Epithelial cell of proximal tubule (primary cell): ENCODE data around the gene RIMBP2. TPM values are rescaled to one million over a fixed set of nuclear protein-coding genes. Genes with fewer than 3 reads are reported as not detected.

Experiments used
- DNase-seq: peaks from one replicate; pipeline ENCODE4 v3.0.0-alpha.2; 2011; ENCODE audit warnings: low read depth
- H3K4me3 ChIP-seq: 2 replicates; pipeline ENCODE4 v1.5.1; 2011; ENCODE audit warnings: low read depth, mild to moderate bottlenecking, low read length
- CTCF ChIP-seq: conservative IDR thresholded peaks from 2 replicates; pipeline ENCODE4 v1.5.1; 2012; ENCODE audit warnings: low read depth, mild to moderate bottlenecking, low read length
- total RNA-seq: library from RNA; depleted of rRNA; stranded (reverse); fragments of >200 nt; gene quantifications from 2 replicates; pipeline ENCODE4 v1.2.3, GENCODE V29; 2015

RIMBP2 gene
- total RNA-seq, 1 donor from 2014 or later: 0.98 TPM

GRCh38 chr12:130446846-130447654 is 269.0 kb downstream of the RIMBP2 start:
- H3K4me3 ChIP-seq: no peak overlapping the region
- no peak for DNase-seq
- no peak for TF ChIP-seq CTCF

GRCh38 chr12:130444986-130445385 is 271.1 kb downstream of the RIMBP2 start:
- DNase-seq: no peak
- no peak for TF ChIP-seq CTCF
- H3K4me3 ChIP-seq: no peak overlapping the region

DNA sequence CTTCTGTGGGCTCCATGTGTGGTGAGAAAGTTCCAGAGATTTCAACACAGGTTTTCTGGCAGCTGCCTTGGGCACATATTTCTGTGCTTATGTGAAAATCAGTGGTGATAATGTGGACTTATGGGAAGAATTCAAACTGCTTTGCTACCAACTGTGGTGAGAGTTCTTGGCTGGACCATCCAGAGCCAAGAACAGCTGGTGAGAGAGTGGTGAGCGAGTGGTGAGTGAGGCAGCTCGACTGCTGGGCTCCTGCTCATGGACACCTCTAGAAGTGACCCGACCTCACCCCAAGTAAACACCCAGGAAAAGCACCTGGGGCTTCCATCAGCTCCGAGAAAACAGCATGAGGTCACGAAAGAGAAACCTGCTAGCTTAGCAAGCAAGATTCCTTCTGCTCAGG is 272.0 kb downstream of the RIMBP2 start:
- no peak for TF ChIP-seq CTCF
- DNase-seq: no peak
- no peak overlapping the region for H3K4me3 ChIP-seq

GRCh38 chr12:130441771-130442760 is 274.0 kb downstream of the RIMBP2 start:
- no peak for DNase-seq
- no peak for TF ChIP-seq CTCF
- no peak overlapping the region for H3K4me3 ChIP-seq

DNA sequence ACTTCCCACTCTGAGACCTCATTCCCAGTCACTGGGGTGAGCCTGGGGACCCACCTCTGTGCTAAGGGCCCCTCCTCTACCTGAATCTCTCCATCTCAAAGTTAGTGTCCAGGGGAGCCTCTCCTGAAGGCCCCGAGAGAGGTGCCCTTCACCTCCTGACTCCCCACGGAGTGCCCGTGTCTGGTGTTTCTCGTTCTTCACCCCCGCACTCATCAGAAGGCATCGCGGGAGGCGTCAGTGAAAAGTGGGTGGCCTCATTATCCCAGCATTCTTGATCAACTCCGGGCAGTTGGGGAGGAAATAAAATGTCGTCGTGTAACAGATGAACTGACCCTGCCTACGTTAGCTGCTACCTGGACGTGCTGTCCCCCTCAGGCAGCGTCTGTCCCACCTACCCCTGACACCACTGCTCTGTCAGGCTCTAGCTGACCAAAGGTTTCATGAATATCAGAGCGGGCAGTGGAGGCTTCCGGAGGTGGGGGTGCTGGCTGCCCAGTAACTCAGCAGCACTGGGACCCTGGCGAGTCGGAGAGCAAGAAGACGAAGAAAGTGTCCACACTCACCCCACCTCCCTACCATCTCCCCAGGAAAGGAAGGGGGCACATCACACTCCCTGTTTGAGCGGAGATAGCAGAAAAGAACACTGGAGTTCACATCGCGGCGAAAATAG is 275.6 kb downstream of the RIMBP2 start:
- H3K4me3 ChIP-seq: no peak overlapping the region
- TF ChIP-seq CTCF: no peak
- DNase-seq: no peak

DNA sequence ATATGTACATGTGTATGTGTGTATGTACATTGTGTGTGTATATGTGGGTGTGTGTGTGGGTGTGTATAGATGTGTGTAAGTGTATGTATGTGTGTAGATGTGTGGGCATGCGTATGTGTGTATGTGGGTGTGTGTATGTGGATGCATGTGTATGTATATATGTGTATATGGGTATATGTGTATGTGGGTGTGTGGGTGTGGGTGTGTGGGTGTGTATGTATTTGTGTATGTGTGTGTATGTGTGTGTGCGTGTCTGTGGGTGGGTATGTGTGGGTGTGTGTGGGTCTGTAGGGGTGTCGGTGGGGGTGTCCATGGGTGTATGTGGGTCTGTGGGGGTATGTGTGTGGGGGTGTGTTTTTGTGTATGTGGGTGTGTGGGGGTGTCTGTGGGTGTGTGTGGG is 276.8 kb downstream of the RIMBP2 start:
- TF ChIP-seq CTCF: no peak
- no peak for DNase-seq
- no peak overlapping the region for H3K4me3 ChIP-seq
